Measurements from ENCODE around the gene ZNF624.
A peak's percentile ranks its signal among the peaks of the same experiment; 100 is the strongest.
"Not testable (repeated sequence)": the region's sequence is repeated elsewhere in the genome, so short reads cannot be mapped to it uniquely, and the experiment has no call there.

Gene ZNF624

DNA sequence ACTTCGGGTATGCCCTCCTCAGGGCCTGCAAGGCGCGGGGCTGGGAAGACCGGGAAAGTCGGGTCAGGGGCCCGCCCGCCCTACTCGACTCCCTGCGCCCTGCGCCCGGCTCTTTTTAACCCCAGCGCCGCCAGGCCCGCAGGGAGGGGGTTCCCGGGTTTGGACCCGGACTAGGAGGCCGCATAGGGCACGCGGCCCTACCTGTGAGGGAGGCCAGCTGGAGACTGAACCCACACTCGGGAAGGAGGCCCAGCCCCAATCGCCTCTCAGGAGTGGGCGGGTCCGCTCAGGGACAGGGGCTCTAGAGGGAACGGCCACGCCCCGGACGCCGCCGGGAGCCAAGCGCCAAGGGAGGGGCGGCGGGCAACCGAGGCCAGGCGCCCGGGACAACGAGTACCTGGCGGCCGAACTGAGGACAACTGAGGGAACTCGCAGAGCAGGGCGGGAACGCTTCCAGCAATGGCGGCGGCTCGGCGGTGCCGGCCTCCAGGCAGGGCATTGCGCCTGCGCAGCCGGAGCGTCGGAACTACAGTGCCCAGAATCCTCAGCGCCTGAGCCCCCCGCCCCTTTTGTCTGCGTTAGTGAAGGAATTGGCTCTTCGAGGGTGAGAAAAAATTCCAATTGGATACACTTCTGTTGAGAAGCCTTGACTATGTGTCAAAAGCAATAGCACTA lies at the start of gene ZNF624:
Gene ZNF624 (minus strand): TSS at position 484 of the 675 bp plus-strand sequence.
- DNase-seq = peak; percentile 93

DNA sequence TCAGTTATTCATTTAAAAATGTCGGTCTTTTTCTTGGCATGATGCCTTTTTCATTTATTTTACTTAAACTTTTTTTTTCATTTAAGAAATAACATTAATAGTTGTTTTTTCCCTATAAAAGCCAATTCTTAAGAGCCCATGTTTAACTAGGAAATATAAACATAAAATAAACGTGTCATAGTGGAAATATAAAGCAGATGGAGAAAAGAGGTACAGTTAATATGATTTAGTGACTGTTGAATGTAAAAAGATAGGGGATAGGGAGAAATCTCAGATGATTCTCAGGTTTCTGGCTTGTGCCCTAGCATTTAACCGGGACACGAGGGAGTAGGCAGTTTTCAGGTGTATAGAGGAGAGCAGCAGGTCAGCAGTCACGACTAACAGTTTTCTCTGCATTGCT lies 44.0 kb upstream of the ZNF624 start:
- not testable (repeated sequence) for DNase-seq

DNA sequence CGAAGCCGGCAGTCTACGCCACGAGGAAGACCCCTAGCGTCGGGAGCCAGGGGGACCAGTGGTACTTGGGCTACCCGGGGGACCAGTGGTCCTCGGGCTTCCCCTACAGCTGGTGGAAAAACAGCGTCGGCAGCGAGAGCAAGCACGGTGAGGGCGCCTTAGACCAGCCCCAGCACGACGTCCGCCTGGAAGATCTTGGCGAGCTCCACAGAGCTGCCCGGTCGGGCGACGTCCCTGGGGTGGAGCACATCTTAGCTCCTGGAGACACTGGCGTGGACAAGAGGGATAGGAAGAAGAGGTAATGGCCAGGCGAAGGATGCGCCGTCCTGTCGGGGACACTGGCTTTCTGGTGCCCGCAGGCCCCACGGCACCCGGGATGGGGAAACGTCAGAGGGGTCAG lies 36.8 kb upstream of the ZNF624 start:
- not testable (repeated sequence) for DNase-seq

DNA sequence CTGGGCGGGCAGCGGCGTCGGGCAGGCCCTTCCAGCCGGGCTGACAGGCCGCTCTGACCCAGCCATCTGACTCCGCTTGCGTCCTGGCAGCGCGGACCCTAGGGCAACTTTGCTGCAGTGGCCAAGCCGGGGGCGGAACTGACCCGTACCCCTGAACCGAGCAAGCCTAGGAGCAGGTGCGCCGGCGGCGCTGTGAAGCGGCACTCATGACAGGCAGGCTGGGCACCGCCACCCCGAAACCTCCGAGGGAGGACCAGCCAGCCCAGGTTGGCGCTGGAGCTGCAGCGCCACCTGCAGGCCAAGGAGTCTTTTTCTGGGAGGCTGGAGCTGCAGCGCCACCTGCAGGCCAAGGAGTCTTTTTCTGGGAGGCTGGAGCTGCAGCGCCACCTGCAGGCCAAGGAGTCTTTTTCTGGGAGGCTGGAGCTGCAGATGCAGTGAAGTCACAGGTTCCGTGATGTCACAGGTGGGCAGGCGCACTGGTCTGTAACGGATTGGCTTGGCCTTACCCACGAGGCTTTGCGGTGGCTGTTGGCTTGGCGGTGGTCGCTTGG lies 36.2 kb upstream of the ZNF624 start, which contains the start of gene CCDC144A:
Gene CCDC144A (plus strand): TSS at position 511 of the 551 bp plus-strand sequence. CDS start 160 bp downstream, outside the sequence.
- DNase-seq = peak; percentile 85

DNA sequence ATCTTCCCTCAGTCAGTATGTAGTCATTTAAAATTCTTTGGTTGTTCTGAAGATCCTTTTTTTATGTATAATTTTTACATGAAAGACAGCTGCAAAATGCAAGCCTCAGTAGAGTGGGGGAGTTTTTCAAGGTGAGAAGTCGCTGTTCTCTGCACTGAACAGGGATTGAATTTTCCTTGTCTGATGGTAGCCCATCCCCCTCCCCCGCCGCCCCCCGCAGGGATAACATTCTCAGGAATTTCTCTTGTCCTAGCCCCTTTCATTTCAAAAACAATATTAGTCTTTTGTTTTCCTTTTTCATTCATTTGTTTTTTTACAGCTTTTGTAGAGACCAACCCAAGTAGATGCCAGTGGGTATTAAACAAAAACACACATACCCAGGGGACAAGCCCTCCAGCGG lies 33.5 kb upstream of the ZNF624 start:
- not testable (repeated sequence) for DNase-seq

DNA sequence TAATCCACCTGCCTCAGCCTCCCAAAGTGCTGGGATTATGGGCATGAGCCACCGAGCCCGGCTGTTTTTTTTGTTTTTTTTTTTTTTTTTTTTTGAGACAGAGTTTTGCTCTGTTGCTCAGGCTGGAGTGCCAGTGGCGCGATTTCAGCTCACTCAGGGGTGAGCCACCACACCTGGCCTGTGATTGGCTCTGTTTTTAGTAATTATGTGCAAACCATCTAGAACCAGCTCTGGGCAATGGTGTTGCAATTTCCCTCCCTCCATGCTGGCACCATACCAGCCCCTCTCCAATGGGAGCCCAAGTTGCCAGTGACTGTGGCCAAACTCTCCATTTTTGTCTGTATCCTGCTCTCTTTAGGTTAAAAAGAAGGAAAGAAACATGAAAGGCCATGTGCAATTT lies 32.4 kb upstream of the ZNF624 start:
- DNase-seq = not testable (repeated sequence)

DNA sequence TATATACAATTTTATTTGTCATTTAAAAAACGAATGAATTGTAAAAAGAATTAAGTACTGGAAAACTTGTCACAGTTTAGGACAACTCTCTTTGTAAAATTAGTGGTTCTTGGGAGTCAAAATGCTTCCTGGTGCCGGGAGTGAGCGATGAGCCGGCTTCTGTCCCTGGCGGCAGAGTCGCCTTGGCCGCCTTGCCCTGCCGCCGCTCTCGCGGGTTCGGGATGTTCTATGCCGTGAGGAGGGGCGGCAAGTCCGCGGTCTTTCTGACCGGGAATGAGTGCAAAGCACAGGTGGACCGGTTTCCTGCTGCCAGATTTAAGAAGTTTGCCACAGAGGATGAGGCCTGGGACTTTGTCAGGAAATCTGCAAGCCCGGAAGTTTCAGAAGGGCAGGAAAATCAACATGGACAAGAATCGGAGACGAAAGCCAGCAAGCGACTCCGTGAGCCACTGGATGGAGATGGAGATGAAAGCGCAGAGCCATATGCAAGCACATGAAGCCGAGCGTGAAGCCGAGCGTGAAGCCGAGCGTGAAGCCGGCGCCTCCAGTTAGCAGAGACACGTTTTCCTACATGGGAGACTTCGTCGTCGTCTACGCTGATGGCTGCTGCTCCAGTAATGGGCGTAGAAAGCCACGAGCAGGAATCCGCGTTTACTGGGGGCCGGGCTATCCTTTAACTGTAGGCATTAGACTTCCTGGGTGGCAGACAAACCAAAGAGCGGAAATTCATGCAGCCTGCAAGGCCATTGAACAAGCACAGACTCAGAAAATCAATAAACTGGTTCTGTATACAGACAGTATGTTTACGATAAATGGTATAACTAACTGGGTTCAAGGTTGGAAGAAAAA lies 29.9 kb upstream of the ZNF624 start:
- DNase-seq = not testable (repeated sequence)

DNA sequence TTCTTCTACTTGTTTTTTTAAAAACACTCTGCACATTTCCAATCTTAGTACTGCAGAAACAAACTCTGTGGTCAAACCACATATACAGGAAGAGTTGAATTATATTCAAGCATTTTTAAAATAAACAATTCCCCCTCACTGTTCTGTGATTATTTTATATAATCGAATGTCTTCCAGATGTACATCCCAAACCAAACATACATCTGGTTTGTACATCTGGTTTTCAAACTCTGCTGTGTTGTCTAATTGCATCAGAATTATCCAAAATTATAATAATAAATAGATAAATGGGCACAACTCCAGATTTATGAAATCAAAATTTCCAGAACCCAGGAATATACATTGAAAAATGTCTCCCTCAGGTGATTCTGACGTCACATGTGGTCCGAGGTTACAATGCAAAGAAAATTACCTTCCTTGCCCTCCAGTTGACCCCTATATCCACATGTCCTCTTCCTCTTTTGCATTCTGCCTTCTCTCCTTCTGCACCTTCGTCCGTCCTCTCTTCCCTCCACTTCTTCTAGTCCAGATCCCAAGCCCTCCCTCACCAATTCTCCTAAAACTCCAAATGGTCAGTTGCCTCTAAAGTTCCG lies 23.1 kb upstream of the ZNF624 start:
- no peak for DNase-seq

DNA sequence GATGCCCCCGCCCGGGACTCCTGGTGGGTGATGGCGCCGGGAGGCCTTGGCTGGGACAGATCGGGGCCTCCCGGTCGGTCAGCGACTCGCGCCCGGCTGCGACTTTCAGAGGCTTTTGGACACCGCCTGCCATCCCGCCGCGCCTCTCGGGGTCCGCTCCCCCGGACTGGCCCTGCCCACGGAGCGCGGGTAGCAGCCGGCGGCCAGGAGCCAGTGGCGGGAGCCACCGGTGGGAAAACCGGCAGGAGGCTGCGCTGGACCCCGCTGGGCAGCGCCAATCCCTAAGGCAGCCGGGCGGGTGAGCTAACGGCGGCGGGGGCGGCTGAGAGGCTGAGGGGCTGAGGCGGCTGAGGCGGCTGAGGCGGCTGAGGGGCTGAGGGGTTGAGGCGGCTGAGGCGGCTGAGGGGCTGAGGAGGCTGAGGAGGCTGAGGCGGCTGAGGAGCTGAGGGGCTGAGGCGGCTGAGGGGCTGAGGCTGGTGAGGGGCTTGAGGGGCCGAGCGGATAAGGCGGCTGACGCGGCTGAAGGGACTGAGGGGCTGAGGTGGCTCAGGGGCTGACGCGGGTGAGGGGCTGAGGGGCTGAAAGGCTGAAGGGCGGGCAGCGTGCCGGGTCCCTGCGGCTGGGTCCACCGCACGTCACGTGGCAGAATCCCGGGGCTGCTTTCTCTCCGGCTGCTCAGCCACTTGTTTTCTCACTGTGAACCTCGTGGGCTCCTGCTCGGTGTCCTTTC lies 13.4 kb upstream of the ZNF624 start:
- DNase-seq = peak; percentile 55

DNA sequence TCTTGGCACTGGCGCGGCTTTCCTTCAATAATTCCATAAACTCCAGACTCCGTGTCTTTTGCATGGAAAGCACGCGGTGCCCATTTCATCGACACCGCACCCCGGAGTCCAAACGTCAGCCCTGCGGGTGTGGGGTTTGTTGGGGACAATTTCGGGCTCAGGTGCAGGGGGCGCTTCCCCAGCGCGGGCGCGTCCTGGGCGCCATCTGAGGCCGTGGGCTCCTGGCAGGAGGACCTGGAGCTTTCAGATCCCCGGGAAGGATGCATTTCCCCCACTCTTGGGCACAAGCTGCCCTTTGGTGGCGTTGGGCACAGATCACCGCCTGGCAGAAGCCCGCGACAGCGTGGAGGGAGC lies 12.9 kb upstream of the ZNF624 start:
- DNase-seq = not testable (repeated sequence)

DNA sequence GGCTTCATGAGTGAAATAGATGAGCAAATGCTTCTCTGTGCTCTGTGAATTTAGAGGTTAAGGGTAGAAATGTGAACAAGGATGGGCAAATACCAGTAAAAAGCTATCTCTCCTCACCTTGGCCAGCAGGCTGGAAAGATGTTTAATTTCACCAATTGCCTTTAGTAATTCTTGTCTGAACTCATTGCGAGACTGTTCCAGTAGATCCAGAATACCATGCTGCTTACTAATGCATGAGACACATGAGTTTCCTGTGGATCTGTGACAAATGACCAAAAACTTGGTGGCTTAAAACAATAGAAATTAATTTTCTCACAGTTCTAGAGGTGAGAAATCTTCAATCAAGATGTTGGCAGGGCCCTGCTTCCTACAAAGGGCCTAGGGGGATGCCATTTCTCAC lies 9.3 kb upstream of the ZNF624 start:
- no peak for DNase-seq

DNA sequence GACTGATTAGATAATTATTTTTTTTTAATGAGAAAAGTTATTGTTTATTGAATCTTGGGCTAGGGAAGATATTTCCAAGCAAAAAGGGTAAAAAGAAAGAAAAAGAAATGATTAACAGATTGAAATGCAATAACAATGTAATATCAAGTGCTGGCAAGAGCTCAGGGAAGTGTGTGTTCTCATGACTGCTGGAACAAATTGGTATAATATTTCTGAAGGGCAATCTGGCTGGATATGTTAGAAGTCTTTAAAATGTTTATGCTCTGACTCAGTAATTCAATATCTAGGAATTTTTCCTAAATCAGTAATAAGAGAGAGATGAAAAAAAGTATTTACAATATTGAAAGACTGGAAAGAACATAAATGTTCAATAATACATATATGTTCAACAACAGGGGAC lies 7.6 kb upstream of the ZNF624 start:
- no peak for DNase-seq

DNA sequence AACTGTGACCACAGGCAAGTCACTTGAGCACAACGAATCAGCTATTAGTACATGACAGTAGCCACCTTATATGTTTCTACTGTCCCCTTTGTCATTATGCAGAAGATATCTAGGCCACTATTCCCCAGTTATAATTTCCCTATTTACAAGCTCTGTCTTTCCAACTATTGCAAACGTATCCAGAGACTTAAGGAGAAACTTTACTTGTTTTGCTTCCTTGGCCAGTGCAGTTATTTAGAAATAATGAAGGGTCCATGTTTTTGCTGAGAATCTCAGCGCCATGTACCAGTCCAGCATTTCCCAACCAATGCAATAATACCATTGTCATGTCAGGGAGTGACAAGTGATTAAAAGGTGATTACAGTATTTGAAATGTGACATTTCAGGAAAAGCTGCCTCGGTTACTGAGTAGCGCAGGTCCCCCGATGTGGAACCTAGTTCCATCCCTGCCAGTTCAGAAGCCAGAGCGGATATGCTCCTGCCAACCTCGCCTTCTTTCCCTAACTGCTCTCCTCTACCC lies 743 bp downstream of the ZNF624 start:
- no peak for DNase-seq

DNA sequence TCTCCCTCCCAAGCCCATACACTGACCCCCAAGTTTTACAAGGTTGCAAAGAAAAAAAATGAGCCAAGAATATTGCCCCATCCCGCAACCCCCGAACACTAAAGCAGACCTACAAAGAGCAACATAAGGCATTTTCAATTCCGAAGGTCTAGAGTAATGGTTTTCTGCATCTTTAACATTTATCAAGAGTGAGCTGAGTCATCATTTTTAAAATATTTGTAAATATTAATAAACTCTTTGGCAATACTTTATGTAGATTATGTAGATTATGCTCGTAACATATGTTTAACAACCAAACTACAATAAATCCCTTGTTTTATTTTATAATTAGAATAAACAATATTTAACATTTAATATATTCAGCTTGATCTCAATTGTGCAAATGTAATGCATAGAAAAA lies 1.4 kb downstream of the ZNF624 start:
- DNase-seq = no peak

DNA sequence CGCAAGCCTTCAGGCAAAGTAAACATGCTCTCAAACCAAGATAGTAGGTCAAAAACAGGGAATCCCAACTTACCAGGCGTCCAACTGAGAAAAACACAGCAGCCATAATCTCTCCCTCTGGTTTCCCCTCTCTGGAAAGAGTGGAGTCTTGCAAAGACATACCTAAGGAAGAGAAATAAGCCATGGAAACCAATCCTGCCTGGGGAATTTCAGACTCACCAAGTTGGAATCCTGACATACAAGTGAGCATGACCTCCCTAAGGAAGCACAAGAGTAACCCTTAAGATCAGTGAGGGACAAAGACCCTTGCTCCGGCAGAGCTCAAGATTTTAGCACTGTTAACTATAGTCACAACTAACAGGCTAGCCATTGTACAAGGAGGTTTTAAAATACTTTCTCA lies 4.1 kb downstream of the ZNF624 start:
- no peak for DNase-seq

DNA sequence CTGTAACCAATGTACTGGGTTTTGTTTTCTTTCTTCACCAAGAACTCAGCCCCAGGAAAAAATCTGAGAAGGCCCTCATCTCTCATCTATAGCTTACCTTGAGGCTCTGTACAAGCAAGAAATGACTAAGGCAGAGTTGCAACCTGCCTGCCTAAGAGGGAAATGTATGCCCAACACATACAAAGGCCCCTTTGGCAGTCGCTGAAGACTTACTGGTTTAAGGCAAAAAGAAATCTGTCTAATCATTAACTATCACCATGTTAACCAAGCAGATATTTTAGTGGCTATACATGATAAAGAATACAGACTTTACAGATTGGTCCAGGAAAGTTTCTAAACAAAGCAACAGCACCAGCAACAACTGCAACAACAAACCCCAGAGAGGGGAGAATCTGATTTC lies 14.2 kb downstream of the ZNF624 start:
- DNase-seq = no peak

DNA sequence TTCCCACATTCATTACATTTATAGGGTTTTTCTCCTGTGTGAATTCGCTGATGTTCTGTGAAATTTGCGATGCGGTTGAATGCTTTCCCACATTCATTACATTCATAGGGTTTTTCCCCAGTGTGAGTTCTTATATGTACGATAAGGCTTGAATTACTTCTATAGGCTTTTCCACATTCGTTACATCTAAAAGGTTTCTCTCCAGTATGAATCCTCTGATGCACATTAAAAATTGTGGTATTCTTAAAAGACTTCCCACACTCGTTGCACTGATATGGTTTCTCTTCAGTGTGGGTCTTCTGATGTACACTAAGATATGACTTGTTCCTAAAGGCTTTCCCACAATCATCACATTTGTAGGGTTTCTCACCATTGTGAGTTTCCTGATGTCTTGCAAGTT lies 30.4 kb downstream of the ZNF624 start:
- DNase-seq = no peak

DNA sequence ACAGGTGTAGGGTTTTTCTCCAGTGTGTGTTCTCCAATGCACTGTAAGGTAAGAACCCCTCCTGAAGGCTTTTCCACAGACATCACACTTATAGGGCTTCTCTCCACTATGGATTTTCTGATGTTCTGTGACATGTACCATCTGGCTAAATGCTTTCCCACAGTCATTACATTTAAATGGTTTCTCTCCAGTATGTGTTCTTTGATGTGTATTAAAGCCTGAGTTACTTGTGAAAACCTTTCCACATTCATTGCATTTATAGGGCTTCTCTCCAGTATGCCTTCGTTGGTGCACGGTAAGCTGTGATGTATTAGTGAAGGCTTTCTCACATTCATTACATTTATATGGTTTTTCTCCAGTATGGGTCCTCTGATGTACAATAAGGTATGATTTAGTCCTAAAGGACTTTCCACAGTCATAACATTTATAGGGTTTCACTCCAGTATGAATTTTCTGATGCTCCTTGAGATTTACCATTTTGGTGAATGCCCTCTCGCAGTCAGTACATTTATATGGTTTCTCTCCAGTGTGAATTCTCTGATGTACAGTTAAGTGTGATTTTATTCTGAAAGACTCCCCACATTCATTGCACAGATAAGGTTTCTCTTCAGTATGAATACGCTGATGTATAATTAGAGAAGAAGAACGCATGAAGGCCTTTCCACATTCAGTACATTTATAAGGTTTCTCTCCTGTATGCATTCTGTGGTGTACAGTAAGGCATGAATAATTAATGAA lies 30.9 kb downstream of the ZNF624 start:
- no peak for DNase-seq

DNA sequence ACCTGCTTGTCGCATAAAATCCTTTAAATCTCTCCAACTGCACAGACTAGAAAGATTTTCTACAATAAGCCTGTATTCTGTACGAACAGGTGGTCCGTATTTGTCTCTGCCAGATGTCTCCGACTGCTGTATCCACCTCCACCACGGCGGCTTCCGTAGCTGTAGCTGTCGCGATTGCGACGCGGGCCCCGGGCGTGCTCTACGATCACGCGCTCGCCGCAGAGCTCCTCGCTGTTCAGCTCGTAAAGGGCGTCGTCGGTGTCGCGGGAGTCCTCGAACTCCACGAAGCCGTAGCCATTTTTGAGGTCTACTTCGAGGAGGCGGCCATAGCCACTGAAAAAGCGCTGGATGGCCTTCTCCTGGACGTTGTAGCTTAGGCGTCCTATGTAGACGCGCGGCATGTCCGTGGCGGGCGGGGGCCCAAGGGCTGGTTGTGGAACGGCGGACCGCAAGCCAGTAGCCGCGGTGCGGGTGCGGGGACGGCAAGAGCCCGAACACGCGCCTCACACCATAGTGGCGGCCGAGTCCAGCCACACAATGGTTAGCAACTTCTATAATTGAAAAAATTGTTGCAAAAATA lies 36.1 kb downstream of the ZNF624 start:
- DNase-seq = no peak

DNA sequence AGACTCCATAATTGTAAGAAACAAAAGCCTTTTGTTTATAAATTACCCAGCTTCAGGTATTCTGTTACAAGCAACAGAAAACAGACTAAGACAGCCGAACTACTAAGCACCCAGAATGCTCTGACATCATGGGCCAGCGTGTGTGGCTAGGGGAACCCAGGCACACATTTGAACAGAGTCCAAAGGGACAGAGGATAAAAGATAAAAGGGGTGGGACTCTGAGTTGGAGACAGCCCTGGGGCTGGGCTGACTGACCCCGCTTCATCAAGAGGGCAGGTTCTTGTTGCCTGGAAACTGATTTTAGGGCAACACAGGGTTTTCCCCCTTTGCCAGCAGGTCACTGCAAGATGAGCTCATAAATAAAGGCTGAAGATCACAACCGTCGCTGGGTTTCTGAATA lies 54.1 kb downstream of the ZNF624 start:
- DNase-seq = no peak

DNA sequence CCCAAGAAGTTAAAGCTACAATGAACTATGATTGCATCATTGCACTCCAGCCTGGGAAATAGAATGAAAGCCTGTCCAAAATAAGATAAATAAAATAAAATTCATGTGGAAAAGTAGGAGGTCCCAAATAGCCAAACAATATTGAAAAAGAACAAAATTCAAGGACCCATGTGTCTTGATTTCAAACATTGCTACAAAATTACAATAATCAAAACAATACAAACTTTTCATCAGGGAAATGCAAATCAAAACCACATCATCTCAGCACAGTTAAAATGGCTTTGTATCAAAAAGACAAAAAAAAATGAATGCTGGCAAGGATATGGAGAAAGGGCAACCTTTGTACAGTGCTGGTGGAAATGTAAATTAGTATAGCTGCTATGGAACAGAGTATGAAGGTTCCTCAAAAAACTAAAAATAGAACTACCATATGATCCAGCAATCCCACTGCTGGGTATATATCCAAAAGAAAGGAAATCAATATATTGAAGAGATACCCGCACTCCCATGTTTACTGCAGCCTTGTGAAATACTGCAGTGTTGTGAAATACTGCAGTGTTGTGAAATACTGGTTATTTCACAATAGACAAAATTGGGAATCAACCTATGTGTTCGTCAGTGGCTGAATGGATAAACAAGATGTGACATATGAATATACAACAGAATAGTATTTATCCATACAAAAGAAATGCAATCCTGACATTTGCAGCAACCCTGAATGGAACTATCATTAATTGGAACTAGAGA lies 60.1 kb downstream of the ZNF624 start:
- no peak for DNase-seq
